Measurements from ENCODE around the gene XPR1.
"Not testable (repeated sequence)": the region's sequence is repeated elsewhere in the genome, so short reads cannot be mapped to it uniquely, and the experiment has no call there.

Gene XPR1

DNA sequence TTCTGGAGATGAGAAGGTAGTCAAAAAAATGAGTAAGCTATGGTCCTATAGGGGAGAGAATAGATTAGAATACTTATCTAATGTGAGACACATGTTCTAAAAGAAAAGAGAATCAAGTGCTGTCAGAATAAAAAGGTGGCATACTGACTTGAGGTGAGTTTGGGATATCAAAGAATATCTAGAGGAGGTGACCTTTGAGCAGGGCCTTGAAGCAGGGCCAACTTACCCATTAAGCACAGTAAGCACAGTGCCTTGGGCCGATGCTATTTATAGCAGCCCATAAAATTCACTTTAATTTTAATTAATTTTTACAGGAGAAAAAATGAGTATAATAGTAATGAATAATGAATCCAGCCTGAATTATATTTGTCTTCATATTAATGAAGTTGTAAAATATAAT, 92.2 kb downstream of the XPR1 start:
- no peak for FAIRE-seq

DNA sequence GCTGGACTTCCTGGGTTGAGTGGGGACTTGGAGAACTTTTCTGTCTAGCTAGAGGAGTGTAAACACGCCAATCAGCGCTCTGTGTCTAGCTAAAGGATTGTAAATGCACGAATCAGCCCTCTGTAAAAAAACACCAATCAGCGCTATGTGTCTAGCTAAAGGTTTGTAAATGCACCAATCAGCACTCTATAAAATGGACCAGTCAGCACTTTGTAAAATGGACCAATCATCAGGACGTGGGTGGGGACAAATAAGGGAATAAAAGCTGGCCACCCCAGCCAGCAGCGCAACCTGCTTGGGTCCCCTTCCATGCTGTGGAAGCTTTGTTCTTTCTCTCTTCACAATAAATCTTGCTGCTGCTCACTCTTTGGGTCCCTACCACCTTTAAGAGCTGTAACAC, 94.2 kb downstream of the XPR1 start:
- not testable (repeated sequence) for FAIRE-seq

DNA sequence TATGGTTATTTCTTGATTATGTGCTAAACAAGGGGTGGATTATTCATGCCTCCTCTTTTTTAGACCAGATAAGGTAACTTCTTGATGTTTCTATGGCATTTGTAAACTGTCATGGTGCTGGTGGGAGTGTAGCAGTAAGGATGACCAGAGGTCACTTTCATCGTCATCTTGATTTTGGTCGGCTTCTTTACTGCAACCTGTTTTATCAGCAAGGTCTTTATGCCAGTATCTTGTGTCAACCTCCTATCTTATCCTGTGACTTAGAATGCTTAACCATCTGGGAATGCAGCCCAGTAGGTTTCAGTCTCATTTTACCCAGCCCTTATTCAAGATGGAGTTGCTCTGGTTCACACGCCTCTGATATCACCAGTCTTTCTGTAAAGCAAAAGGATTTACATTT, 95.9 kb downstream of the XPR1 start:
- not testable (repeated sequence) for FAIRE-seq

DNA sequence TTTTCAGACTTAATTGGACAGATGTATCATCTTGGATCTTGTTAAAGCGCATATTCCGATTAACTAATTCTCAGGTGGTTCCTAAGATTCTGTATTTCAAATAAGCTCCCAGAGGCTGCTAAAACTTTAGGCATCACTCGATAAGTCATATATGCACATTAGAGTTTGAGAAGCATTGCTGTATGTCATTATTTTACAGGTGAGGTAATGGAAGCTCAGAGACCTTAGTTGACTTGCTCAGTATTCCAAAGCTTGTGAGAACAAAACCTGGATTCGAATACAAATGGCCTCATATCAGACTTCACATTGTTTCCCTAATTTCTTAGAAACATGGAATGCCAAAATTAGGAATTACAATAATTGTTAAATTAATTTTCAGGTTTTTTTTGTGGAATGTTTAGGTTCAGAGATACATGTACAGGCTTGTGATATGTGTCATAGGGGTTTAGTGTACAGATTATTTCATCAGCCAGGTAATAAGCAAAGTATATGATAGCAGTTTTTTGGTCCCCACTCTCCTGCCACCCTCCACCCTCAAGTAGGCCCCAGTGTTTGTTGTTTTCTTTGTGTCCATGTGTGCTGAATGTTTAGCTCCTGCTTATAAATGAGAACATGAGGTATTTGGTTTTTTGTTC, 96.8 kb downstream of the XPR1 start:
- FAIRE-seq, result no peak

DNA sequence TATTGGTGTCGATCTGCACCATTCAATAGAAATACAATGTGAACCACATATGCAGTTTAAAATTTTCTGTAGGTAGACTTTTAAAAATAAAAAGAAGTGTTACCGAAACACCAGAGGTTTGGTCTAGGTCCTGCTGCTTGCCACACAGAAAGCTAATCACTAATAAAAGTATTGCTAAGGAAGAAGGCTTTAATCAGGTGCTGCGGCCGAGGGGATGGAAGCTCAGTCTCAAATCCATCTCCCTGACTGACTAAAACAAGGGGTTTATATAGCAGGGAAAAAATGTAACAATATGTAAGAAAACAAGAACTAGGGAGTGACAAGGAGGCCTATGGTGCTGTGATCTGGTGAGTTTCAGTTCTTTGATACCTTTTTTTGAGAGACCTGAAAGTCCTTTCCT, 99.3 kb downstream of the XPR1 start:
- no peak for FAIRE-seq

DNA sequence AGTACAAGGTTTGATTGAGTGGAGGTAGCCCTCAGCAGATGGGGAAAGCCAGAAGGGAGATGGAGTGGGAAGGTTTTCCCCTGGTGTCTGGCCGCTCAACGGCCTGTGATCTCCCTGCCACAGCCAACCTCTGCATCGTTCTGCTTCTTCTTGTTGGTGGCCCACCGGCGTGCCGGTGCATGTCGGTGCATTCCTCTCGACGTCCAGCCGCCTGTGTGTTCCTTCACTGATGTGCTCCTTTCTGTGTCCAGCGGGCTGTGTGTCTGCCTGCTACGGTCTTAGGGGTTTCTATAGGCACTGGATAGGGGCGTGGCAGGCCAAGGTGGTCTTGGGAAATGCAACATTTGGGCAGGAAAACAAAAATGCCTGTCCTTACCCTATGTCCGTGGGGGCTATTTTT, 101.0 kb downstream of the XPR1 start:
- FAIRE-seq, result no peak

DNA sequence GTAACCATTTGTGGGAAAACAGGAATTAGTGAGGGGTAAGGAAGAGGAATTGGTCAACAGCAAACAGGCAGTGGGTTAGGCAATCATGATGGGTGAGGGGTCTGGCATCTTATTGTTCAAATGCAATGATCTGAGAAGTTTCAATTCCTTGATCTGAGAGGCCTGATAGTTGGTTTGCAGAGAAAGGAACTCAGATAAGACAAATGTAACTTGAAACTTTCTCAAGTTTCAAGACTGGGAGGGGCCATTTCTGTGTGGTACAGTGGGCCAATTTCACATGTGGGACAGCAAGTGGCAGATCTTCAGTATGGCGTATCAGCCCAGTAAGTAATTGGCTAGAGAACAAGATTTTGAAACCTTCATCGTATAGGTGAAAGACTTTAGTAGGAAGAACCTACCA, 102.5 kb downstream of the XPR1 start:
- no peak for FAIRE-seq

DNA sequence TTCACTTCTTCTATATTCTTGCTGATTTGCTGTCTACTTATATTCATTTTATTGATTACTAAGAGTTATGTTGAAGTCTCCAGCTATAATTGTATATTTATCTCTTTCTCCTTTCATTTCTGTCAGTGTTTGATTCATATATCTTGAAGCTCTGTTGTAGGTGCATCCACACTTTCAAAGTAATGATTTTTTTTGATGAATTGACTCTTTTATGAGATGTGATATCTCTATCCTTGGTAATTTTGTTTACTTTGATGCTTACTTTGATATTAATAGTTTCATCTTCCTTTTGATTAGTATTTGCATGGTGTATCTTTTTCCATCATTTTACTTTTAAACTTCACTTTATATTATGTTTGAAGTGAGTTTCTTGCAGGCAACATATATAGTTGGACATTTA, 110.8 kb downstream of the XPR1 start:
- FAIRE-seq, result no peak

DNA sequence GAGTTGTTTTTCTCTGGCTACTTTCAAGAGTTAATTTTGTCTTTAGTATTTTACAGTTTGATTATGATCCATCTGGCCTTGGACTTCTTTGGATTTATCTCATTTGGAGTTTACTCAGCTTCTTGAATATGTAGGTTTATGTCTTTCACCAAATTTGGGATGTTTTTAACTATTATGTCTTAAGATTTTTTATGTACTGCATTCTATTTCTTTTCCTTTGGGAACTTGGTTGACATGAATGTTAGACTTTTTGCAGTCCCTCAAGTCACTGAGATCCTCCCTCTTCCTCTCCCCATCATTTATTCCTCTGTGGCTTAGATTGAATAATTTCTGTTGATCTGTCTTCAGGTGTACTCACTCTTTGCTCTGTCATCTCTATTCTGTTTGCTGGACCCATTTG, 112.0 kb downstream of the XPR1 start:
- no peak for FAIRE-seq

DNA sequence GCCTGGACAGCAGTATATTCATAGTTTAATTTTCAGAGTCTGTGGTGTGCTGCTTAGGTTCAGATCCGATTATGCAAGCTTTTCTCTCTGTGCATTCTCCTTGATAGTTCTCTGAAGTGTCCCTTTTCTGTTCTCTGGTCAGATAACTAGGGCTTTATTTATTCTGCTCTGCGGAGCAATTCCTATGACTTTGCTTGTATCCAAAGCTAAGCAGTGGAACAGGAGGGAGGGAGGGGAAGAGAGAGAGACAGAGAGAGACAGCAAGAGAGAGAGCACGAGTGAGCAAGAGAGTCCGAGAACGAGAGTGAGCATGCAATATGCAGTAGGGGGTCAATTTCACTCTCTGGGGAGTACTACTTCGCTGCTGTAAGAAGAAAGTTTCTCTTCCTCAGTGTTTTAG, 113.3 kb downstream of the XPR1 start:
- FAIRE-seq, result no peak

DNA sequence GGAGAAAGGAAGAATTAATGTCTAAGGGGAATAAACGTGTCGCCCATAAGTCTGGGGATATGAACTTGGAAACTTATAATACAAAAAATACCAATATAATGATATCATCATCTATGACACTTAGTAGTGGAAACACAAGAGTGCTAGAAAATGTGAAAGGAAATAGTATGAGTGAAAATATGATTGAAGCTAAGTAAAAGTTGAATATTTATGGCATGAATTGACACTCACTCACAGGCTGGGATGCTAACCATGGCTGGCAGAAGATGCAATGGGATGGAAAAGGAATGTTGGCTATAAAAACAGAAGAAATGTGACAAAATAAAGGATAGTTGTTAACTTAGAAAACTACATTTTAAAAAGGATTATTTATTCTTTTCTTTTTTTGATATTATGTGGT, 120.1 kb downstream of the XPR1 start:
- FAIRE-seq, result no peak

DNA sequence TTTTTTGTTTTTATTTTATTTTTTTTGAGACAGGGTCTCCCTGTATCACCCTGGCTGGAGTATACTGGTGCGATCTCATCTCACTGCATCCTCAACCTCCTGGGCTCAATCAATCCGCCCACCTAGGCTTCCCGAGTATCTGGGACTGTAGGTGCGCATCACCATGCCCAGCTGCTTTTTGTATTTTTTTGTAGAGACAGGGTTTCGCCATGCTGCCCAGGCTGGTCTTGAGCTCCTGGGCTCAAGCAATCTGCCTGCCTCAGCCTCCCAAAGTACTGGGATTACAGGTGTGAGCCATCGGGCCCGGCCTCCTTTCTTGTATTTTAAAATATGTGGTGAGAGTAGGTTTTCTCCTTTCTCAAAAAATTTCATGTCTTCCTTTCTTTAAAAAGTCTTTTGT, 122.6 kb downstream of the XPR1 start:
- FAIRE-seq, result no peak

DNA sequence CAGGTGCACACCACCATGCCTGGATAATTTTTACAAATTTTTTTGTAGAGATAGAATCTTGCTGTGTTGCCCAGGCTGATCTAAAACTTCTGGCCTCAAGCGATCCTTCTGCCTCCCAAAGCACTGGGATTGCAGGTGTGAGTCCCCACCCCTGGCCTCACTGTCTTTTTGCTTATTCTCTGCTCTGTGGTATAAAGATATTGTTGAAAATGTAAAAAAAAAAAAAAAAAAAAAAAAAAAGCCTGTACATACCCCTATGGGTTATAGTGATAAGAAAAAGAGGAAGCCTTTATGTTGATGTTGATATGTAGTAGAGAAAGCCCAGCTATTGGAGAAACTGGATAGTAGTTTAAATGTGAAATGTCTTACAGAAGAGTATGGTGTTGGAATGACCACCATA, 125.8 kb downstream of the XPR1 start:
- FAIRE-seq, result no peak

DNA sequence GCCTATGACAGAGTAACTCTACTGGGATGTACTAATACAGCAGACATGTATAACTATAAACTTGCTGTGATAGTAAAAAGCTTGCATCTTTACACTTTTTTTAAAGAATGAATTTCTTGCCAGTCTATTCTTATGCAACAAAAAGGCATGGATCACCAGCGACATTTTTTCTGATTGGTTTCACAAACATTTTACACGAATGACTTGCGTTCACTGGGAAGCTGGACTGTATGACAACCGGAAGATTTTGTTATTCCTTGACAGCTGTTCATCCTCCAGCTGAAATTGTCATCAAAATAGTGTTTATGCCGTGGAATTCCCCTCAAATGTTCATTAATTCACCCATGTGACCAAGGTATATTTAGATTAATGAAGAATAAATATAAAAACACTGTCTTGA, 131.0 kb downstream of the XPR1 start:
- FAIRE-seq, result no peak

DNA sequence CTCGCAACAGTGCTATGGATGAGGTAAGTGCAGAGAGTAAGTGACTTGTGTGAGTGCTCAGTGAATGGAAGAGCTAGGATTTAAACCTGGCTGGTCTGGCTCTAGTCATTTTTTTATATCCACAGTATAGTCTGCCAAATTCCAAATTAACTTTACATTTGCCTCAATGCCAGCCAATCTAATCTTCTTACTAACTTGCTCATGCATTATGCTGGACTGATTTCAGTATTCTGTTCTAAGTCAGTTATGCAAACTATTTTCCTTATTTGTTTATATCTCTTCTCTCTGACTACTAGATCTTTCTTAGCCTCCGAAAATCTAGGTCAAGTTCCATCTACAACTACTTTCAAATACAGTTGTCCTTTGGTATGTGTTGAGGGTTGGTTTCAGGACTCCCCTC, 133.3 kb downstream of the XPR1 start:
- FAIRE-seq, result no peak

DNA sequence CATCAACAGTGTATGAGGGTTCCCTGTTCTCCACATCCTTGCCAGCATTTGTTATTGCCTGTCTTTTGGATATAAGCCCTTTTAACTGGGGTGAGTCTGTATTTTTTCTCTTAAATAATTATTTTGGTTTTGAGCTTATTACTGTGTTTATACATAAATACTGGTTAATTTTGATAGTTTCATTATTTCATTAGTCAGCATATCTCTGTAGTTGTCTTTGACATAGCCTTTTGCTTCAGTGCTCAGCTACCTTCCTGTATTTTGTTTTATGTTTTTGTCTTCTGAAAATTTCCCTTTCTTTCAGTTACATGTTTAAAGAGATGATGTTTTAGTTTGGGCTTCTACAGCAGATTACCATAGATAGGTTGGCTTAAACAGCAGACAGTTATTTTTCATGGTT, 138.1 kb downstream of the XPR1 start:
- FAIRE-seq, result no peak

DNA sequence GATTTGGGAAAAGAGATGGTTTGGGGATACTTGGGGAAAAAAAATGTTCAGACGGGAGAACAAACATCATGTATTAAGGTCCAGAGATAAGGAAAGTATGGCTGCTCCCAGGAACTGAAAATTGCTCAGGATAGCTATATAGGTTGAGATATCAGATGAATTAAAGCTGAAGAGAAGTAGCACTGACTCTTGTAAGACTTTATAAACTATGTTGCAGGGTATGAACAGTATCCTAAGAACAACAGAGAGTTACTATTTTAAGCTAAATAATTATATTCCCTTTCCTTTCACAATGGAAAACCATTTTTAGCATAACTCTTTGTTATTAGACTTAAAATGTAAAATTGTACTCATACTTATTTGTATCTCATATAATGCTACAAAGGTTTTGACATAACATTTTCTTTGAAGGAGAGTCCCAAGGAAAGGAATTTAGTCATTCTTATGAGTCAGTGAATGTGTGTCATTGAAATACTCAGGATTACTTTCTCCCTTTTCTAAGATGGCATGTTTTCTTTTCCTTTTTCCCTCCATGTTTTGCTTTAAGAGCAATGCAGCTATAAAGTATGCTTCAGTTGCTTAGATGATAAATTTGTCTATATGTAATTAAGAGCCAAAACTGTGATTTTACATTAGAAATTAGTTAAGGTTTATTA, 141.5 kb downstream of the XPR1 start:
- FAIRE-seq, result no peak

DNA sequence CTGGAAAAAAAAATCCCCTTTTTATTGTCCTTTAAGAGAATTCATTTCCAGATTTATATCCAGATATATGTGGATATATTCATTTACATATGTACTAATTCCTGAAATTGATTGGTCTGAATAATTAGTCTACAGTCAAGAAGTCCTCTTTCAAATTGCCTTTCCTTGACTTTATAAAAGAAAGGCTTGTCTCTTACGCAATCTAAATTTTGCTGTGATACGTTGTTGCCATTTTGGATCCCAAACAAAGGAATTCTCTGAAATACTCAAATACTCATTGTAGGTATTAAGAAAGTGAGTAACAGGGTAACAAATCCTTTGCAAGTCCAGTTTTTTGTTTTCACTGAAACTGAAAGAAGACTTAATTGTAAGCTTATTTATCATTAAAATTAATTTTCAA, 144.0 kb downstream of the XPR1 start:
- FAIRE-seq, result no peak

DNA sequence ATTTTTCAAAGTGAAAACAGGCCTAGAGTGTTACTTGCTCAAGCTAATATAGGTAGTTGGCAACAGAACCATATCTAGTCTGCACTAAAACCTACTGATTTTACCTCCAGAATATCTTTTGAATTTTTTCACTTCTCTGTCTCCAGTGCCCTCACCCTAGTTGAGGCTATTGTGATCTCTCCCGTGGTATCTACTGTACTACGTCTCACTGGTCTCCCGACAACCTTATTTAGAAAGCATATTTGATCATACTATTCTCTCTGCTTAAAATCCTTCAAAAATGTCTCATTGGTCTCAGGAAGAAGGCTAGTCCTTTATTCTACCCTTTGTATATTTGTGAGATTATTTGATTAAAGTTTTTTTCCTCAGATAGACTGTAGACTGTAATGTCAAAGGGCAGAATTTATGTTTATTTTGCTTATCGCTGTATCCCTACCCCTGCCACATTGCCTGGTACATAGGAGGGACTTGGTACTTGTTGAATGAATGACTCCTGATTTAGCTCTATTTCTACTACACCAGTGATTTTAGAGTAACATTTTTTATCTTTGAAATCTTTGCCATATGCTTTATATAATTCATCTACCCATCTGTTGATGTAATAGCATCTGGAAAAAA, 145.4 kb downstream of the XPR1 start:
- FAIRE-seq, result no peak

DNA sequence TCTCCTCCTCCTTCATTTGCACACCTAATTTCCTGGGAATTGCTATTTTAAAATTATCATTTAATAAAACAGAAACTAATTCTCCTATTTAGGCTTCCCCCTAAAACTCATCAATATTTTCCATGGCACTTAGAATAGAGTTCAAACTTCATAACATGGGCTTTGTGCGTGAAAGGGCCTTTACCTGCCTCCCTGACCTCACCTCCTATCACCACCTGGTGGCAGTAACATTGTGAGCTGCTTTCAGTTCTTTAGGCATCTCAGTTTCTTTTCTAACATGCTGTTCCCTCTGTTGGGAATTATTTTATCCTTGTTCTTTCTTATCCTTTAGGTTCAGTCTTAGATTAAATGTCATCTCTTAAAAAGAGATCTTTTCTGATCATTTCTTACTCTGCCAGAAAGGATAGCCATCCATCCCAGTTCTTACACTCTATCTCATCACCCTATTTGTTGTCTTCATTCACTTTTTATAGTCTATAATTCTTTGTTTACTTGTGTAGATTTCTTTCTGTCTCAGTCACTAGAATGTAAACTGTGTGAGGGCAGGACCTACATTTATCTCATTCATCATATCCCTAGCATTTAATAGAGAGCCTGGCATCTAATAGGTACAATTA, 147.1 kb downstream of the XPR1 start:
- no peak for FAIRE-seq

DNA sequence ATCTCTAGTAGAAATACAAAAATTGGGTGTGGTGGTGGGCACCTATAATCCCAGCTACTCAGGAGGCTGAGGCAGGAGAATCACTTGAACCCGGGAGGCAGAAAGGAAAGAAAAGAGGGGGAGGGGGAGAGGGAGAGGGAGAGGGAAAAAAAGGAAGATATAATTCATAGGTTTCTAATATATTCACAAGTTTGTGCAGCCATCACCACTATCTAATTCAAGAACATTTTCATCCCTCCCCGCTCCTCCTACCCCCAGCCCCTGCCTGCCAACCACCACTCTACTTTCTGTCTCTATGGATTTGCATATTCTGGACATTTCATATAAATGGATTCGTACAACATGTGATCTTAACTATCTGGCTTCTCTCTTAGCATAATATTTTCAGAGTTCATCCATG, 147.8 kb downstream of the XPR1 start:
- FAIRE-seq, result no peak

DNA sequence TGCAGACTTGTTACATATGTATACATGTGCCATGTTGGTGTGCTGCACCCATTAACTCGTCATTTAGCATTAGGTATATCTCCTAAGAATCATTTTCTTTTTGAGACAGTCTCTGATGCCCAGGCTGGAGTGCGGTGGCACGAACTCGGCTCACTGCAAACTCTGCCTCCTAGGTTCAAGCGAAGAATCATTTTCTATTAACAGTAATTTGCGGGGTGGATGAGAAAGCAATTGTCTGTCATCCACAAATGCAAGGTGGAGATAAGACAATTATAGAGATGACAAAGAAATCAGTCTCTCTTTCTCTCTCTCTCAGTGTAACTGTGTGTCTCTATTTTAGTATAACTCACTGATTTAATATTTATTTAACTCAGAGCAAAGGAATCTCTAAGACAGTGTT, 149.9 kb downstream of the XPR1 start:
- no peak for FAIRE-seq

DNA sequence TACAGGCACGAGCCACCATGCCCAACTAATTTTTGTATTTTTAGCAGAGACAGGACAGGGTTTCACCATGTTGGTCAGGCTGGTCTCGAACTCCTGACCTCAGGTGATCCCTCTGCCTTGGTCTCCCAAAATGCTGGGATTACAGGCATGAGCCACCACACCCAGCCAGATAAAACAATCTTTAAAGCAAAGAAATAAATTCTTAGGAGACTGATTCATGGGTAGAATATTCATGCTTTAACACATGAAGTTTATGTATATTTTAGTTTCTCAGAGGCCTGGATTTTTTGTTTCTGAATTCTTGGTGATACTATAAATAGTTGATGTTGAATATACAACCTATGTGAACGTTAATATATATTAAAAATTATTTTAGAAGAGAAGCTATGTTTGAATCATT, 153.5 kb downstream of the XPR1 start:
- FAIRE-seq, result no peak

DNA sequence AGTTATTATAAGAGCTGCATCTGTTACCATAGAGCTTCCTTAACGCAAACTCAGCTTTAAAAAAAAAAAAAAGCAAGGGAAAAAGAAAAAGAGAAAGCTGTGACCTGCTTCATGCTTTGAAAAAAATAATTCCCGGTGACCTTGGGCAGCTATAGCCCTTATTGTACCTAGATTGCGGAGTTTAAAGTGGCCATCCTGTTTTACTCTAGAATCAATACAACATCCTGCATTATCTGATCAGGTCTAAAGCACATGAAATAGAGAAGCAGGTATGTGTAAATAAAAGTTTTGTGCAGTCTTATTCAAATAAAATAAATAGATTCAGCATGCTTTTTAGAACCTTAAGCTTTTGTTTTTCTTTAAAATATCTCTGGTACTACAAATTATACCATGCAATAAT, 154.1 kb downstream of the XPR1 start:
- FAIRE-seq, result no peak
